IPS-NIHi7 (cell line): ENCODE data around the gene IL17RD.
"Not testable (repeated sequence)": the region's sequence is repeated elsewhere in the genome, so short reads cannot be mapped to it uniquely, and the experiment has no call there.

Experiments used
- DNase-seq: peaks from one replicate; pipeline ENCODE4 v3.0.0; 2012; ENCODE audit warnings: mixed read lengths; ENCODE audit errors: extremely low spot score

Gene IL17RD

GRCh38 chr3:57093489-57093888 is 71.7 kb downstream of the IL17RD start:
- no peak for DNase-seq

GRCh38 chr3:57091521-57092273 is 73.5 kb downstream of the IL17RD start:
- no peak for DNase-seq

- DNase-seq, result no peak
Observed at GRCh38 chr3:57089043-57089442, 76.1 kb downstream of the IL17RD start.

GRCh38 chr3:57088503-57088902 is 76.7 kb downstream of the IL17RD start:
- DNase-seq, result no peak

GRCh38 chr3:57087361-57088092 is 77.6 kb downstream of the IL17RD start:
- DNase-seq, result no peak

GRCh38 chr3:57086201-57086600 is 79.0 kb downstream of the IL17RD start:
- DNase-seq, result no peak

- no peak for DNase-seq
Observed at GRCh38 chr3:57085211-57085610, 79.9 kb downstream of the IL17RD start.

- not testable (repeated sequence) for DNase-seq
Observed at GRCh38 chr3:57083266-57083995, 81.7 kb downstream of the IL17RD start.

GRCh38 chr3:57082481-57082880 is 82.7 kb downstream of the IL17RD start:
- DNase-seq, result no peak

- DNase-seq, result no peak
Observed at GRCh38 chr3:57081173-57081572, 84.0 kb downstream of the IL17RD start.

- DNase-seq, result no peak
Observed at GRCh38 chr3:57080171-57080570, 85.0 kb downstream of the IL17RD start.

- no peak for DNase-seq
Observed at GRCh38 chr3:57079474-57079831, 85.7 kb downstream of the IL17RD start.

GRCh38 chr3:57078635-57079473 is 86.3 kb downstream of the IL17RD start:
- DNase-seq, result peak; percentile 89

GRCh38 chr3:57078344-57078634 is 86.9 kb downstream of the IL17RD start:
- peak; percentile 59 for DNase-seq

- DNase-seq, result no peak
Observed at GRCh38 chr3:57077630-57078343, 87.4 kb downstream of the IL17RD start.

GRCh38 chr3:57076422-57076951 is 88.7 kb downstream of the IL17RD start:
- DNase-seq, result no peak

GRCh38 chr3:57074135-57074534 is 91.0 kb downstream of the IL17RD start:
- DNase-seq, result no peak

GRCh38 chr3:57073628-57074027 is 91.5 kb downstream of the IL17RD start:
- no peak for DNase-seq

GRCh38 chr3:57069503-57069902 is 95.7 kb downstream of the IL17RD start:
- no peak for DNase-seq

GRCh38 chr3:57068437-57069089 is 96.6 kb downstream of the IL17RD start:
- DNase-seq, result no peak
